Activated CD4-positive, alpha-beta memory T cell treated with anti-CD3 and anti-CD28 coated beads for 36 hours (primary cell): Measurements from ENCODE around the gene EHBP1L1. TPM values are rescaled to one million over a fixed set of nuclear protein-coding genes. Genes with fewer than 3 reads are reported as not detected.

ENCODE experiments used
- CTCF ChIA-PET: fragments of 350-600 bp; sonication (Branson Sonifier 250); formaldehyde crosslinking; loops from one replicate; lab custom pipeline; 2021; ENCODE audit warnings: antibody characterized with exemption, inconsistent platforms; lab: Charles Lee
- POLR2A ChIA-PET: fragments of 350-600 bp; sonication (Branson Sonifier 250); formaldehyde crosslinking; loops from one replicate; lab custom pipeline; 2021; ENCODE audit warnings: antibody characterized with exemption; lab: Charles Lee
- DNase-seq: peaks from one replicate; pipeline ENCODE4 v3.0.0-alpha.2; 2020
- H3K27ac Mint-ChIP-seq: one replicate; pipeline ENCODE4 v1.8.0; 2021; ENCODE audit warnings: mixed read lengths
- H3K27me3 Mint-ChIP-seq: one replicate; pipeline ENCODE4 v1.8.0; 2021; ENCODE audit warnings: mixed read lengths
- H3K36me3 Mint-ChIP-seq: one replicate; pipeline ENCODE4 v1.8.0; 2021; ENCODE audit warnings: mixed read lengths
- H3K4me1 Mint-ChIP-seq: one replicate; pipeline ENCODE4 v1.8.0; 2021; ENCODE audit warnings: low read depth, mixed read lengths
- H3K4me3 Mint-ChIP-seq: one replicate; pipeline ENCODE4 v1.8.0; 2021; ENCODE audit warnings: mild to moderate bottlenecking, mixed read lengths
- H3K9me3 Mint-ChIP-seq: one replicate; pipeline ENCODE4 v1.8.0; 2021; ENCODE audit warnings: mixed read lengths
- intact Hi-C: fragments of 100-400 bp; cut with micrococcal nuclease; formaldehyde crosslinking; loops from one replicate; pipeline ENCODE4 v1.15.1; 2023
- total RNA-seq, 2 experiments: library from RNA; stranded (reverse); gene quantifications; one replicate each; pipeline ENCODE4 v1.2.3, GENCODE V29; 2021

EHBP1L1 gene
- total RNA-seq, 2 experiments from 2014 or later, result 137 to 141 TPM

DNA sequence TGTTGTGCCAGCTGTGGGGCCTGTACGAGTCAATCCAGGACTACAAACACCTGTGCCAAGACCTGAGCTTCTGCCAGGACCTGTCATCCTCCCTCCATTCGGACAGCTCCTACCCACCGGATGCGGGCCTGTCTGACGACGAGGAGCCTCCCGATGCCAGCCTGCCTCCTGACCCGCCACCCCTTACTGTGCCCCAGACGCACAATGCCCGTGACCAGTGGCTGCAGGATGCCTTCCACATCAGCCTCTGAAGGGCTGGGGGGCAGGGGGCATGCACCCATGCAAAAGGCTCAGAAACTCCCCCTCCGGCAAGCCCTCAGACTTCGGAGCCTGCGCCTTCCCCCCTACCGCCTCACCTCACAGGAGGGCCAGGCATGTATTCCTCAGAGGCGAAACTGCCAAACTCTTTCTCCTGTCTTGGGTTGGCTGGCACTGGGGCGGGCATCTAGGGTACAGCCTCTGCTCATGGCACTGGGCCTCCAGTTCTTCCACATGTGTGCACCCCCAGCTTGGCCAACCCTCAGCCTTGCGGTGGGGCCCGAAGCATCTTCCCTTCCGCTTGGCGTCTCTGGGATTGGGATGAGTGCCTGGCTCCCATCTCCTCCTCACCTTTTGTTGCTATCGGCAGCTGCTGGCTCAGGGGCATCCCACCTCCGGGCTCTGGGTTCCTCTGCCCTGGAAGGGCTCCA lies 2.3 kb upstream of the EHBP1L1 start:
- H3K27ac Mint-ChIP-seq, result peak overlapping the region; percentile 83

DNA sequence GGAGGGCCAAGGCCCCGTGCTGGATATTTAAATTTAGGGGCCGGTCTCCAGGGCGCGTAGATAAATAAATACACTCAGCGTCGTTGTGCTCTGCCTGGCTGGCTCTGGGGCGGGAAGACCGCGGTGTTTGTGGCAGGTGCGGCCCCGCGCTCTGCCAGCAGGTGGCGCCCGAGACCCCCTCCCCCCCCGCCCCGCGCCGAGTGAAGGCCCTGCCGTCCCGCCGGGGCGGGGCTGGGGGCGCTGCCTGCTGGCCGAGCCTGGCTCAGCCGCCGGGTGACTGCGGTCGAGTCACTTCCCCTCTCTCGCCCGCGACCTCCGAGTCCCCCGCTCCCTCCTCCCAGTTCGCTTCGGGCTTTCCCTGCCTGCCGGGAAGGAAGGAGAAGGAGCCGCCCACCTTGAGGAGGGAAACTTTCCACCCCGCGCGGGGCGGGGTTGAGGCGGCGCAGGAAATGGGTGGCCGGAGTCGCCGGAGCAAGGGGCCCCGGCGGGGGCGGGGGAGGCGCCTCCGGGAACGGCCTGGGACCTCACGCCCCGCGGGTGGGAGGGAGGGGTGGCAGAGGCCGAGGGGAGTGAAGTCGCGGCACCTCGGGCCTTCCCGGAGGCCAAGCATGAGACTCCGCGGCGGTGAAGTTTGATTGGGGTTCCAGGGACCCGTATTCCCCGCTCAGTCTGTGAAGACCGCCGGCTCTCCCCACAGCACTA lies 1.6 kb upstream of the EHBP1L1 start:
- Mint-ChIP-seq H3K4me3 (peak overlapping the region; percentile 90), H3K4me1 (peaks cover 50% of the 10 kb centered on the region), H3K27me3 (no peaks in the 10 kb centered on the region), H3K9me3 (no peaks in the 10 kb centered on the region), H3K36me3 (peaks cover 32% of the 10 kb centered on the region), H3K27ac (peak overlapping the region; percentile 93)
- DNase-seq, result peak; percentile 96
- intact Hi-C loops, result loop anchor here (1.0 to 5.0 kb wide), 7 partner anchors 14 to 285 kb away; partner anchors contain the start of genes CFL1, SIPA1 and SLC25A45
- ChIA-PET POLR2A (interaction anchor here (1.6 to 3.7 kb wide), 6 partner anchors 14 to 151 kb away, joined by 7 to 68 read pairs (median 14); partner anchors contain the start of genes MAP3K11, NEAT1 and PCNX3), CTCF (interaction anchor here (0.7 to 8.9 kb wide), 7 partner anchors 14 to 49 kb away, joined by 3 to 176 read pairs (median 43); partner anchors contain the start of genes KCNK7, MAP3K11, PCNX3 and SCYL1)

More for the DNA sequence above, 2.3 kb upstream of the EHBP1L1 start:
- intact Hi-C loops, result loop anchor here (1.0 to 5.0 kb wide), 7 partner anchors 15 to 285 kb away; partner anchors contain the start of genes CFL1, SIPA1 and SLC25A45
- peaks cover 32% of the 10 kb centered on the region for H3K36me3 Mint-ChIP-seq
- peak; percentile 62 for DNase-seq
- CTCF ChIA-PET, result interaction anchor here (0.6 to 8.9 kb wide), 17 partner anchors 11 to 258 kb away, joined by 3 to 176 read pairs (median 4); partner anchors contain the start of genes KCNK7, LTBP3, MAP3K11 and PCNX3
- H3K27me3 Mint-ChIP-seq, result no peaks in the 10 kb centered on the region
- peak overlapping the region; percentile 79 for H3K4me3 Mint-ChIP-seq
- POLR2A ChIA-PET, result interaction anchor here (0.5 to 3.2 kb wide), 8 partner anchors 13 to 1328 kb away, joined by 3 to 17 read pairs (median 4); partner anchors contain the start of gene PCNX3
- peaks cover 52% of the 10 kb centered on the region for H3K4me1 Mint-ChIP-seq
- no peaks in the 10 kb centered on the region for H3K9me3 Mint-ChIP-seq

DNA sequence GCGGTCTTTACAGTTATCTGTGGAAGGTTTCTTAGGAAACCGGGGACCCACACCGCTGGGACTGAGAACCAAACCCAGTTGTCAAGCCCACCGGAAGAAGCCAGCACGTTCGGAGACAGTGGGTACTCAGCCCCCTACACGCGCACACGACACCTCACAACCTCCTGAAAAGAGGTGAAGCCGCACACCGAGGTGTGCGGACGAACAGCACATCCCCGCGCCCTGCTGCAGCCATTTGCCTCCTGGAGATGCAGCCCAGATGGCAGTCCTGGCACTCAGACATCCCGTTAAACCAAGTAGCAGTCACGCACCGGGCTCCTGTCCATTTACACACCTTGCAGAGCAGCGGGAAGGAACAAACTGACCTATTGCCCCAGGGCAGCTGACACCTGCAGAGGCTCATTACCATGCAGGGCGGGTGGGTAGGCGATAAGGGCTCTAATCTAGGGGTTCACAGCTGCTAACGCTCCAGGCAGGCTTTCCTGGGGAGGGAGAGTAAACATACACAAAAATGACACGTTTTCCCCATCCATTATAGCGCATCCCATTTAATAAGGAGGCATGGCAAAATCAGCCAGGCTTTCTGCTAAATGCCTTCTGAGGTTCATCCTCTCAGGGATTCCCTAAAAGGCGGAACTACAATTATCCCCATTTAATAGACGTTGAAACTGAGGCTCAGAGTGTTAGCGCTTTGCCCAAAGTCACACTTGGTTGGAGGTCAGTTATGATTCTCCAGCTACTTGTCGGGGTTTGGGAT lies 864 bp upstream of the EHBP1L1 start:
- H3K27ac Mint-ChIP-seq, result peak overlapping the region; percentile 93
- no peak for DNase-seq
- CTCF ChIA-PET, result interaction anchor here (0.9 to 8.9 kb wide), 5 partner anchors 12 to 285 kb away, joined by 3 to 176 read pairs (median 4); partner anchors contain the start of gene MUS81
- peaks cover 50% of the 10 kb centered on the region for H3K4me1 Mint-ChIP-seq
- no peaks in the 10 kb centered on the region for H3K27me3 Mint-ChIP-seq
- intact Hi-C loops, result loop anchor here (1.0 to 5.0 kb wide), 8 partner anchors 13 to 284 kb away; partner anchors contain the start of genes CFL1, PCNX3, SIPA1 and SLC25A45
- peaks cover 40% of the 10 kb centered on the region for H3K36me3 Mint-ChIP-seq
- no peaks in the 10 kb centered on the region for H3K9me3 Mint-ChIP-seq
- H3K4me3 Mint-ChIP-seq, result peak overlapping the region; percentile 90
- POLR2A ChIA-PET, result interaction anchor here (0.7 to 3.7 kb wide), 12 partner anchors 9 to 156 kb away, joined by 3 to 68 read pairs (median 4); partner anchors contain the start of genes KCNK7, MAP3K11, NEAT1 and PCNX3

DNA sequence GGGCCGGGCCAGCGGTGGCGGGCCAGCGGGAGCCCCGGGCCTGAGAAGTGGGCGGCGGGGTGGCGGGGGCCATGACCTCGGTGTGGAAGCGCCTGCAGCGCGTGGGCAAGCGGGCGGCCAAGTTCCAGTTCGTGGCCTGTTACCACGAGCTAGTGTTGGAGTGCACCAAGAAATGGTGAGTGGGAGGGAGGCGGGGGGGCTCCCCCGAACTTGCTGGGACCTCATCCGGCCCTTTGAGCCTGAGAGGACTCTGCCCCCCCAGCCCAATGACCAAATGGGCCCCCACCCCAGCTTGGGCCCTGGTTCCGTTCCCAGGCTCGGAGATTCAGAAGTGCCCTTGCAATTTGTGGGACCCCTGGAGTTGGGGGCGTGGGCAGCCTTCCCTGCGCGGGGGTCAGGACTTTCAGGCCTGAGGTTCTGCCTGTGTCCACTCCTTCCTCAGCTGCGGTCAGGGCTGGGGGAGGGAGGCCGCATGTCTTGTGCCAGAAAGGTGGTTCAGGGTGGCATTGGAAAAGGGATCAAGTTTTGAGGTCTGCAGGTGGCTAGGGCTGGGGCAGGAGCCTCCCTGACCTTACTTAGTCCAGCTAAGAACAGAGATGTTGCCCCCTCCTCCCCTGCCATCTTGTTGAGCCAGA lies 496 bp downstream of the EHBP1L1 start:
- ChIA-PET POLR2A (interaction anchor here (1.0 to 3.7 kb wide), 12 partner anchors 11 to 157 kb away, joined by 3 to 68 read pairs (median 5); partner anchors contain the start of genes KCNK7, MAP3K11, PCNX3 and RELA), CTCF (interaction anchor here (6.6 to 8.9 kb wide), 2 partner anchors 14 to 32 kb away, joined by 126 to 176 read pairs; no protein-coding TSS in a partner anchor)
- Mint-ChIP-seq H3K4me1 (peaks cover 41% of the 10 kb centered on the region), H3K4me3 (peak overlapping the region; percentile 89), H3K27me3 (no peaks in the 10 kb centered on the region), H3K27ac (peak overlapping the region; percentile 86), H3K36me3 (peaks cover 41% of the 10 kb centered on the region), H3K9me3 (no peaks in the 10 kb centered on the region)
- intact Hi-C loops, result no loop called here
- DNase-seq, result peak; percentile 17

DNA sequence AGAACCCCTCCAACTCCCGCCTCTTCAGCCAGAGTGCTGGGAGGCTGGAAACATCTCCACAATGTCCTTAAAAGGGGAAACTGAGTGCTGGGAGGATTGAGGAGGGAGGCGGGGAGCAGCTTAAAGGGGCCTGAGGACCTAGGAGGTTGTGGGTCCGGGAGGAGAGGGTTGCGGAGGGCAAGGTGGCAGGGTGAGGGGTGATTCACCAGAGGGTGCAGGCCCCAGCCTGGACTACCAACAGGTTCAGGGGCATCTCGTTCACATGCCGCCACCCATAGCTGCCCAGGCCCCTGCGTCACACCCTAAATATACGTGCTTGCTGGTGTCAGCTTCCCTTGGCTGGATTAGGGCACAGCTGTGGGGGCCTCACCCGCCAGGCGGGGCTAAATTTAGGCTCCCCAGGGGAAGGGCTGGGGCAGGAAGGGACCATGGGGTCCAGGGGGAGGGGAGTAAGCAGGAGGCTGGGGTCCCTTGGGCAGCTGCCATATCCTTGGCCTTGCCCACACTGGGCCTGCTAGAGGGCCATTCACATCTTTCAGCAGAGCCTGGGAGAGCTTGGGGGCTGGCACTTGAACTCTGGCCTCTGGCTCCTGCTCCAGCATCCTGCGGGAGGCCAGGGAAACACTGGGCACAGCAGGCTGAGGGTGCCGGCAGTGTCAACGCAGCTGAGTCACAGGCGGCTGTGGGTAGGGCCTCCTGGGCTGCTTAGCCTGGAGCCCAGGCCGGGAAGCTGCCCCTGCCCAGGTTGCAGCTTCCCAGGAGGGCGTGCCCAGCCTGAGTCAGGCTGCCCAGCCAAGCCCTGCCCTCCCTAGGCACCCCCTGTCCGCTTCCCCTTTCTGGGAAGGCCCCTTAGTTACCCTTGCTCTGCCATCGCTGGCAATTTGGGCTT lies 1.3 kb downstream of the EHBP1L1 start:
- Mint-ChIP-seq H3K36me3 (peaks cover 43% of the 10 kb centered on the region), H3K9me3 (no peaks in the 10 kb centered on the region), H3K27ac (peak overlapping the region; percentile 86), H3K27me3 (no peaks in the 10 kb centered on the region), H3K4me1 (peaks cover 33% of the 10 kb centered on the region), H3K4me3 (peak overlapping the region; percentile 89)
- intact Hi-C loops, result no loop called here
- ChIA-PET CTCF (interaction anchor here (6.6 to 8.9 kb wide), 2 partner anchors 13 to 33 kb away, joined by 126 to 176 read pairs; no protein-coding TSS in a partner anchor), POLR2A (interaction anchor here (1.1 to 3.7 kb wide), 9 partner anchors 11 to 158 kb away, joined by 3 to 68 read pairs (median 5); partner anchors contain the start of genes KCNK7, MAP3K11, PCNX3 and RELA)
- DNase-seq, result peak; percentile 69

DNA sequence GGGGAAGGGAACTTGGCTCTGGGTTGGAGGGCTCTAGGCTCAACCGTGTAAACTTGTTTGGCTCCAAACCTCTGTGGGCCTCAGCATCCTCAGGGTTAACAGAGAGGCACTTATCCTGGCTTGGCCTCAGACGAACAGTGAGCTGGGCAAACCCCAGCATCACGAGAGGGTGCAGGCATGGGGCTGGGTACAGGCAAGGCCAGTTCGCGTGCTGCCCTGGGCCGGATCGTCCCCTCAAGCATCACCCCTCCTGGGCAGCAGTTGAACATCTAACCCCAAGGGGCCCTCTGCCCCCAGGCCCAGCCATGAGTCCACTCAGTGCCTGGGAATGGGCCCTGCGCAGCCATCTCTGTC lies 1.9 kb downstream of the EHBP1L1 start:
- intact Hi-C loops, result no loop called here
- H3K27ac Mint-ChIP-seq, result peak overlapping the region; percentile 54
- CTCF ChIA-PET, result interaction anchor here (6.6 to 8.9 kb wide), 2 partner anchors 12 to 34 kb away, joined by 126 to 176 read pairs; no protein-coding TSS in a partner anchor
- H3K9me3 Mint-ChIP-seq, result no peaks in the 10 kb centered on the region
- no peak for DNase-seq
- no peaks in the 10 kb centered on the region for H3K27me3 Mint-ChIP-seq
- H3K36me3 Mint-ChIP-seq, result peaks cover 46% of the 10 kb centered on the region
- H3K4me1 Mint-ChIP-seq, result peaks cover 31% of the 10 kb centered on the region
- POLR2A ChIA-PET, result interaction anchor here (1.2 to 3.7 kb wide), 5 partner anchors 10 to 159 kb away, joined by 4 to 68 read pairs (median 10); partner anchors contain the start of genes KCNK7 and RELA
- H3K4me3 Mint-ChIP-seq, result peak overlapping the region; percentile 89

DNA sequence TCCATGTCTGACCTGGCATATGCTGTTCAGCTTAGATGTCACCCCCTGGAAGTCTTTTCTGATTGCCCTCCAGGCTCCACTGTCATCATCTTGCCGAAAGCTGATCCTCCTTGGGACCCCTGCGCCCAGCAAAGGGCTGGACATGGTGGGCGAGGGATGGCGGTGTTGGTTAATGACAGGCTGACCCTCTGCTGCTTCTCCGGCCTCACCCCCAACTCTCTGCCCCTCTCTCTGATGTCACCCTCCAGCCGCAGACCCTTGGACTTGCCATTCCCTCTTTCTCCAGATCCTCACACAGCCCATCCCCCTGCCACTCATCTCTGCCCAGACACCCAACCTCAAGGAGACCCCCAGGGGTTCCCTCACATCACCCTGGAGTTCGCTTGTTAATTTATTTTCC lies 2.3 kb downstream of the EHBP1L1 start:
- DNase-seq, result no peak
- peaks cover 29% of the 10 kb centered on the region for H3K4me1 Mint-ChIP-seq
- H3K4me3 Mint-ChIP-seq, result peak overlapping the region; percentile 89
- ChIA-PET CTCF (interaction anchor here (6.6 to 8.9 kb wide), 2 partner anchors 12 to 34 kb away, joined by 126 to 176 read pairs; no protein-coding TSS in a partner anchor), POLR2A (interaction anchor here (1.3 to 3.7 kb wide), 3 partner anchors 10 to 159 kb away, joined by 4 to 68 read pairs (median 10); no protein-coding TSS in a partner anchor)
- peak overlapping the region; percentile 64 for H3K27ac Mint-ChIP-seq
- H3K36me3 Mint-ChIP-seq, result peaks cover 46% of the 10 kb centered on the region
- H3K9me3 Mint-ChIP-seq, result no peaks in the 10 kb centered on the region
- H3K27me3 Mint-ChIP-seq, result no peaks in the 10 kb centered on the region
- intact Hi-C loops, result no loop called here

DNA sequence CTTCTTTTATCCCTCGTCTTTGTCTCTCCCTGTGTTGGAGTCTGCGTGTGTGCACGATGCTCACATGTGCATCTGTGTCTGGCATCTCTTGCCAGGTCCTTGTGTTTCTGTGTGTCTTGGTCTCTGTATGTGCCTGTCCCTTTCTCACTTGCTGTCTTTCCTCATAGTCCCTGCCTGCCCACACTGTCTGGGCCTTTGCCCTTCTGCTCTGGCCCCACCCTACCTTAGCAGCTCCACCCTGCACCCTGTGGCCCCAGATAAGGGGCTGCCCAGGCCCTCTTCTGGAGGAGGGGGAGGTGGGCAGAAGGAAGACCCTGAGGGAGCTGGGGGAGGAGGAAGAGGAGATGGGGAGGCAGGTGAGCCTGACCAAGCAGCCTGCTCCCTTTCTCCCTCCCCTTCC lies 2.8 kb downstream of the EHBP1L1 start:
- H3K36me3 Mint-ChIP-seq, result peaks cover 44% of the 10 kb centered on the region
- H3K27ac Mint-ChIP-seq, result peak overlapping the region; percentile 64
- peaks cover 24% of the 10 kb centered on the region for H3K4me1 Mint-ChIP-seq
- ChIA-PET CTCF (interaction anchor here (6.6 kb wide), 1 partner anchor 11 kb away, joined by 126 read pairs; no protein-coding TSS in a partner anchor), POLR2A (no interaction called here)
- no peaks in the 10 kb centered on the region for H3K27me3 Mint-ChIP-seq
- peak overlapping the region; percentile 89 for H3K4me3 Mint-ChIP-seq
- intact Hi-C loops, result no loop called here
- H3K9me3 Mint-ChIP-seq, result no peaks in the 10 kb centered on the region
- DNase-seq, result no peak

DNA sequence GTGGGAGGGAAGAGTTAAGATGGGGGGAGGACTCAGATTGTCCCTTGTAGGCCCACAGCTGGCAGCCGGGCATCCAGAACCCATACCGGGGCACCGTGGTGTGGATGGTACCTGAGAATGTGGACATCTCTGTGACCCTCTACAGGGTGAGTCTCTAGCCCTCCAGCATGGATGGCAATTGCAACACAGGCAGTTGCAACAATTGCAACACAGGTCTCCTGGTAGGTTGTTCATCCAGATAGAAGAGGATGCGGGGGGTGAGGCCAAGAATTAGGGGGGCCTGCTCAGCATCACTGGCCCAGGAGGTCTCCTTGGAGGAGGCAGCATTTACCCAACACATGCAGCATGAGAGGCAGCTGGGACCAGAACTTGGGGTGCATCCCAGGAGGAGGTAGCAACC lies 3.4 kb downstream of the EHBP1L1 start:
- peaks cover 43% of the 10 kb centered on the region for H3K36me3 Mint-ChIP-seq
- intact Hi-C loops, result no loop called here
- POLR2A ChIA-PET, result no interaction called here

More for the DNA sequence above, 3.4 kb downstream of the EHBP1L1 start:
- Mint-ChIP-seq H3K4me1 (peaks cover 22% of the 10 kb centered on the region), H3K9me3 (no peaks in the 10 kb centered on the region), H3K4me3 (no peak overlapping the region), H3K27ac (no peak overlapping the region), H3K27me3 (no peaks in the 10 kb centered on the region)
- DNase-seq, result no peak
- CTCF ChIA-PET, result interaction anchor here (6.6 kb wide), 1 partner anchor 11 kb away, joined by 126 read pairs; no protein-coding TSS in a partner anchor
